ENCODE measurements around the gene DENND6B. TPM values are rescaled to one million over a fixed set of nuclear protein-coding genes. Genes with fewer than 3 reads are reported as not detected.

DENND6B gene
- polyA plus RNA-seq, 1 experiment, result 8.2 TPM

- TF ChIP-seq CTCF (IDR thresholded peaks at IDR 0.05; ENCODE audit: insufficient read depth, low read depth, low read length), result no peak
- peak overlapping the region; percentile 51 for H3K4me3 ChIP-seq (ENCODE audit: low read depth, low read length)
- no peak for DNase-seq (ENCODE audit: low read depth)
- H3K36me3 ChIP-seq (ENCODE audit: control insufficient read depth, insufficient read depth, low read length), result peaks cover 6% of the 10 kb centered on the region
- POLR2A ChIA-PET, result no interaction called here
- H3K27me3 ChIP-seq (ENCODE audit: control insufficient read depth, insufficient read depth, low read length), result no peaks in the 10 kb centered on the region
- CTCF ChIA-PET, result interaction anchor here (1.4 to 3.4 kb wide), 3 partner anchors 29 to 72 kb away, joined by 4 to 13 read pairs (median 6); partner anchors contain the start of gene DENND6B
Measured at GRCh38 chr22:50269573-50269969, 57.2 kb downstream of the DENND6B start.

DNA sequence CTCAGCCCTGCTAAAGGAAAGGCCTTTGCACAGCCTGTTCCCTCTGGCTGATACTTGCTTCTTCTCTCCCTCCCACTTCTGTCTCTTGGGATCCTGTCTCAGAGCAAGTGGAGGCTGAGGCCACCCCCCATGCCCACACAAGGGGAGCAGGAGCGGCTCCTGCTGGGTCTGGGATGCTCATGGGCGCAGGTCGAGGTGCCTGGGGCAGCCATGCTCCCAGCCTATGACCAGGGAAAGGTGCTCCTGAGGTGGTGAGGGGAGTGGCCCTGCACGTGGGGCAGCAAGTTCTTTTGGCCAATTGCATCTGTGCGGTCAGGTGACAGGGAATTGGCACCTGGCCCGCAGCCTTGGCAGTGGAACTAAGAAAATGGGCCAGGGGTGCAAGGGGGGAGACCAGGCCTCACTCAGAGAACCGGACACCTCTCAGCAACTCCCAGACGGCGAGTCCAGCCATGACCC is 58.1 kb downstream of the DENND6B start:
- Histone ChIP-seq H3K27me3 (ENCODE audit: control insufficient read depth, insufficient read depth, low read length) (no peaks in the 10 kb centered on the region), H3K4me3 (ENCODE audit: low read depth, low read length) (no peak overlapping the region), H3K36me3 (ENCODE audit: control insufficient read depth, insufficient read depth, low read length) (peaks cover 3% of the 10 kb centered on the region; the same call in 1 of the 2 replicates)
- CTCF ChIA-PET, result interaction anchor here (1.2 to 3.4 kb wide), 3 partner anchors 13 to 73 kb away, joined by 3 to 13 read pairs (median 6); partner anchors contain the start of gene DENND6B
- DNase-seq (ENCODE audit: low read depth), result no peak
- no peak for TF ChIP-seq CTCF (IDR thresholded peaks at IDR 0.05; ENCODE audit: insufficient read depth, low read depth, low read length)
- POLR2A ChIA-PET, result no interaction called here

DNA sequence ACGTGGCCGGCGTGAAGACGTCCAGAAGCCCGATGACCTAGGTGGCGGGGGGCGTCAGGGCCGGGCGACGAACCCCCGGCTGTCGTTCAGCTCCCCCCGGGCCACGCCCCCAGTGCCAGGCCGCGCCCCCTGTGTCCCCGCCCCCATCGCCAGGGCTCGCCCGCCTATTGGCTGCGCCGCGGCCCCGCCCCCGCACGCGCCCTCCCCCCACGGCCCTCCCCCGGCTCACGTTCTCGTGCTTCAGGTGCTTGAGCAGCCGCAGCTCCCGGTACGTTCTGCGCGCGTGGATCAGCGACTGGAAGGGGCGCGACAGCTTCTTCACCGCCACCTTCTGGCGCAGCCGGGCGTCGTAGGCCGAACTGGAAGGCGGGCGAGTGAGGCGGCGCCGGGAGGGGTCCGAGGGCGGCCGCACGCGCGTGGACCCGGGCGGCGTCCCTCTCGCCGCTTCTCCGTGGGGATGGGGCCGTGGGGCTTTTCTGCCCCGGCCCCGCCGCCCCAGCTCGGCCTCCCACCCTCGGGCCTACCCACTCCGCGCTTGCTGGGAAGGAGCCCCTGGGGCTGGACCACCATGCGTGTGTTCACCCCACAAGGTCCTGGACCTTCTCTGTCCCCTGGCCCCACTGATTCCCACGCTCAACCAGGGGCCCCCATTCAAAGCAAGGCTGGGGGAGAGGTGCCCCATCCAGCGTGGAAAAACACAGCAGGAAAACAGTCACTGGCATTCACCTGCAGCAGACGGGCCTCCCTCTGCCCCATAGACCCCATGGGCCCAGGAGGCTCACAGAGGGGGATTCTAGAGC is 59.0 kb downstream of the DENND6B start:
- CTCF ChIA-PET, result interaction anchor here (0.6 to 3.4 kb wide), 10 partner anchors 8 to 261 kb away, joined by 3 to 13 read pairs (median 3); partner anchors contain the start of gene HDAC10
- TF ChIP-seq CTCF (IDR thresholded peaks at IDR 0.05; ENCODE audit: insufficient read depth, low read depth, low read length), result 0 out of 2 replicates have a peak, but pooled peaks have one; percentile 24
- peak overlapping the region; percentile 39 for H3K4me3 ChIP-seq (ENCODE audit: low read depth, low read length)
- peaks cover 3% of the 10 kb centered on the region; the same call in 1 of the 2 replicates for H3K36me3 ChIP-seq (ENCODE audit: control insufficient read depth, insufficient read depth, low read length)
- H3K27me3 ChIP-seq (ENCODE audit: control insufficient read depth, insufficient read depth, low read length), result no peaks in the 10 kb centered on the region
- DNase-seq (ENCODE audit: low read depth), result no peak
- POLR2A ChIA-PET, result no interaction called here

DNA sequence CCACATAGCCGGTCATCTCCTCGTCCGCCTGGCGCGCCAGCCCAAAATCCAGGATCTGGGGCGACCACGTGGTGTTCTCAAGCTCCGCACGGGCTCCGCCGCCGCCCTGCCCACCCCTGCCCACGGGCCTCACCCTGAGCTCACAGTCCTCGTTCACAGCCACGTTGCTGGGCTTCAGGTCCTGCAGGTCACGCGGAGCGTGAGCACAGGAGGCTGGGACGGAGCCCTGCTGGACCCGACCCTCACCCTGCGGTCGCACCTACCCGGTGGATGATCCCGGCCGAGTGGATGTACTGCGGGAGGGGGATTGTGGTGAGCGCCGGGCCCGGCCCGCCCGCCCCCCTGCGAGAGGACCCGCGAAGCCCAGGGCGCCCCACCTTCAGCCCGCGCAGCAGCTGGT is 59.8 kb downstream of the DENND6B start:
- Histone ChIP-seq H3K36me3 (ENCODE audit: control insufficient read depth, insufficient read depth, low read length) (peaks cover 1% of the 10 kb centered on the region; the same call in 1 of the 2 replicates), H3K4me3 (ENCODE audit: low read depth, low read length) (peak overlapping the region; percentile 39; the same call in 1 of the 2 replicates), H3K27me3 (ENCODE audit: control insufficient read depth, insufficient read depth, low read length) (no peaks in the 10 kb centered on the region)
- POLR2A ChIA-PET, result no interaction called here
- TF ChIP-seq CTCF (IDR thresholded peaks at IDR 0.05; ENCODE audit: insufficient read depth, low read depth, low read length), result no peak
- no peak for DNase-seq (ENCODE audit: low read depth)
- CTCF ChIA-PET, result interaction anchor here (0.6 to 3.4 kb wide), 8 partner anchors 9 to 261 kb away, joined by 3 to 13 read pairs (median 4); partner anchors contain the start of gene HDAC10

- no peak for TF ChIP-seq CTCF (IDR thresholded peaks at IDR 0.05; ENCODE audit: insufficient read depth, low read depth, low read length)
- CTCF ChIA-PET, result interaction anchor here (1.3 to 1.6 kb wide), 3 partner anchors 12 to 24 kb away, joined by 4 read pairs; no protein-coding TSS in a partner anchor
- Histone ChIP-seq H3K36me3 (ENCODE audit: control insufficient read depth, insufficient read depth, low read length) (peaks cover 1% of the 10 kb centered on the region; the same call in 1 of the 2 replicates), H3K27me3 (ENCODE audit: control insufficient read depth, insufficient read depth, low read length) (no peaks in the 10 kb centered on the region), H3K4me3 (ENCODE audit: low read depth, low read length) (no peak overlapping the region)
- POLR2A ChIA-PET, result no interaction called here
- no peak for DNase-seq (ENCODE audit: low read depth)
Measured at GRCh38 chr22:50264946-50265669, 61.7 kb downstream of the DENND6B start.
